ENCODE measurements around the gene PTOV1. TPM values are rescaled to one million over a fixed set of nuclear protein-coding genes. Genes with fewer than 3 reads are reported as not detected.

The PTOV1 gene
- total and polyA plus RNA-seq, 2 of the 8 experiments (the other 6 are each of a cell fraction or from before 2014, with no cell fraction given), result 147 to 251 TPM

DNA sequence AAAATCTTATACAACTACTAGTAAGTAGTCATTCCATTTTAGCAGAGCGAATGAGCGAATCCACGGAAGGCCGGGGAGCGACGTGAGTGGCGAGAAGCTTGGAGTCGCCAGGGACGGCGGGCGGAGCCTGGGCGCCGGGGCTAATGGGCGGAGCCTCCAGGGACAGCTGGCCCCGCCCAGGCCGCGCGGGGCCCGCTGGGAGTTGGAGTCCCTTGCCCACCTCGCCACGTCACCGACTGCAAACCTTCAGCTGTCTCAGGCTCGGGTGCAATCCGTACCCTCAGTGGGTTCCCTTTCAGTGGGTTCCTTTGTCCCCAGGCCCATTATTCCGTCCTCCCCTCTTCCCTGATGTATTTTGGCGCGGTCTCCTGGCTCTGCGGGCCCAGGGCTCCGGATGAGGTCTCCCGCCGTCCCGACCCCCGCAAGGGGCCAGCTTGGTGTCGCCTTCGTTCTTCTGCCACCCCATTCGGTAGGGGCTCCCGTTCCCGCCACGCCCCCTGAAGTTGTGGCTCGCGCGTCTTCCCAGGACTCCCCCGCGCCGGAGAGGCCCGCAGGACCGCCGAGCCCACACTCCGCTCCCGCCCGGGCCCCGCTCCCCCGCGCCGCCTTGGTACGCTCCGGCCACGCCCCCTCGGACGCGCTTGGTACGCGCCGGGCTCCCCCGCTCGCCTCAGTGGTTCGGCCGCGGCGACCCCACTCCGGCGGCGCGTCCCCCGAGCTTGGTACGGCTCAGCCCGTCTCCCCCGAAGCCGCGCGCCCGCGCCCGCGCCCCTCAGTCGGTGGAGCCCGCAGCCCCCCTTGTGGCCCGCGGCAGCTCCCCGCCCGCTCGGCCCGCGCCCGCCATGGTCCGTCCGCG lies at the start of gene PTOV1 (continued):
- TF ChIP-seq RFX5 (IDR thresholded peaks at IDR 0.05; ENCODE audit: borderline replicate concordance, low read depth, low read length) (no peak), GTF2F1 (IDR thresholded peaks at IDR 0.05; ENCODE audit: borderline replicate concordance, low read depth, low read length) (0 out of 2 replicates have a peak, but pooled peaks have one; percentile 39), SP2 (IDR thresholded peaks at IDR 0.05; ENCODE audit: low read length) (no peak), POLR2AphosphoS5 (IDR thresholded peaks at IDR 0.05; ENCODE audit: low read depth, low read length) (peak; percentile 72), CREB1 (IDR thresholded peaks at IDR 0.05) (peak; percentile 96), ZNF274 (IDR thresholded peaks at IDR 0.05; ENCODE audit: borderline replicate concordance, extremely low read depth, low read length) (no peak), JUND (IDR thresholded peaks at IDR 0.05; ENCODE audit: low read length) (peak; percentile 91)
- TF ChIP-seq, protein P1, sequence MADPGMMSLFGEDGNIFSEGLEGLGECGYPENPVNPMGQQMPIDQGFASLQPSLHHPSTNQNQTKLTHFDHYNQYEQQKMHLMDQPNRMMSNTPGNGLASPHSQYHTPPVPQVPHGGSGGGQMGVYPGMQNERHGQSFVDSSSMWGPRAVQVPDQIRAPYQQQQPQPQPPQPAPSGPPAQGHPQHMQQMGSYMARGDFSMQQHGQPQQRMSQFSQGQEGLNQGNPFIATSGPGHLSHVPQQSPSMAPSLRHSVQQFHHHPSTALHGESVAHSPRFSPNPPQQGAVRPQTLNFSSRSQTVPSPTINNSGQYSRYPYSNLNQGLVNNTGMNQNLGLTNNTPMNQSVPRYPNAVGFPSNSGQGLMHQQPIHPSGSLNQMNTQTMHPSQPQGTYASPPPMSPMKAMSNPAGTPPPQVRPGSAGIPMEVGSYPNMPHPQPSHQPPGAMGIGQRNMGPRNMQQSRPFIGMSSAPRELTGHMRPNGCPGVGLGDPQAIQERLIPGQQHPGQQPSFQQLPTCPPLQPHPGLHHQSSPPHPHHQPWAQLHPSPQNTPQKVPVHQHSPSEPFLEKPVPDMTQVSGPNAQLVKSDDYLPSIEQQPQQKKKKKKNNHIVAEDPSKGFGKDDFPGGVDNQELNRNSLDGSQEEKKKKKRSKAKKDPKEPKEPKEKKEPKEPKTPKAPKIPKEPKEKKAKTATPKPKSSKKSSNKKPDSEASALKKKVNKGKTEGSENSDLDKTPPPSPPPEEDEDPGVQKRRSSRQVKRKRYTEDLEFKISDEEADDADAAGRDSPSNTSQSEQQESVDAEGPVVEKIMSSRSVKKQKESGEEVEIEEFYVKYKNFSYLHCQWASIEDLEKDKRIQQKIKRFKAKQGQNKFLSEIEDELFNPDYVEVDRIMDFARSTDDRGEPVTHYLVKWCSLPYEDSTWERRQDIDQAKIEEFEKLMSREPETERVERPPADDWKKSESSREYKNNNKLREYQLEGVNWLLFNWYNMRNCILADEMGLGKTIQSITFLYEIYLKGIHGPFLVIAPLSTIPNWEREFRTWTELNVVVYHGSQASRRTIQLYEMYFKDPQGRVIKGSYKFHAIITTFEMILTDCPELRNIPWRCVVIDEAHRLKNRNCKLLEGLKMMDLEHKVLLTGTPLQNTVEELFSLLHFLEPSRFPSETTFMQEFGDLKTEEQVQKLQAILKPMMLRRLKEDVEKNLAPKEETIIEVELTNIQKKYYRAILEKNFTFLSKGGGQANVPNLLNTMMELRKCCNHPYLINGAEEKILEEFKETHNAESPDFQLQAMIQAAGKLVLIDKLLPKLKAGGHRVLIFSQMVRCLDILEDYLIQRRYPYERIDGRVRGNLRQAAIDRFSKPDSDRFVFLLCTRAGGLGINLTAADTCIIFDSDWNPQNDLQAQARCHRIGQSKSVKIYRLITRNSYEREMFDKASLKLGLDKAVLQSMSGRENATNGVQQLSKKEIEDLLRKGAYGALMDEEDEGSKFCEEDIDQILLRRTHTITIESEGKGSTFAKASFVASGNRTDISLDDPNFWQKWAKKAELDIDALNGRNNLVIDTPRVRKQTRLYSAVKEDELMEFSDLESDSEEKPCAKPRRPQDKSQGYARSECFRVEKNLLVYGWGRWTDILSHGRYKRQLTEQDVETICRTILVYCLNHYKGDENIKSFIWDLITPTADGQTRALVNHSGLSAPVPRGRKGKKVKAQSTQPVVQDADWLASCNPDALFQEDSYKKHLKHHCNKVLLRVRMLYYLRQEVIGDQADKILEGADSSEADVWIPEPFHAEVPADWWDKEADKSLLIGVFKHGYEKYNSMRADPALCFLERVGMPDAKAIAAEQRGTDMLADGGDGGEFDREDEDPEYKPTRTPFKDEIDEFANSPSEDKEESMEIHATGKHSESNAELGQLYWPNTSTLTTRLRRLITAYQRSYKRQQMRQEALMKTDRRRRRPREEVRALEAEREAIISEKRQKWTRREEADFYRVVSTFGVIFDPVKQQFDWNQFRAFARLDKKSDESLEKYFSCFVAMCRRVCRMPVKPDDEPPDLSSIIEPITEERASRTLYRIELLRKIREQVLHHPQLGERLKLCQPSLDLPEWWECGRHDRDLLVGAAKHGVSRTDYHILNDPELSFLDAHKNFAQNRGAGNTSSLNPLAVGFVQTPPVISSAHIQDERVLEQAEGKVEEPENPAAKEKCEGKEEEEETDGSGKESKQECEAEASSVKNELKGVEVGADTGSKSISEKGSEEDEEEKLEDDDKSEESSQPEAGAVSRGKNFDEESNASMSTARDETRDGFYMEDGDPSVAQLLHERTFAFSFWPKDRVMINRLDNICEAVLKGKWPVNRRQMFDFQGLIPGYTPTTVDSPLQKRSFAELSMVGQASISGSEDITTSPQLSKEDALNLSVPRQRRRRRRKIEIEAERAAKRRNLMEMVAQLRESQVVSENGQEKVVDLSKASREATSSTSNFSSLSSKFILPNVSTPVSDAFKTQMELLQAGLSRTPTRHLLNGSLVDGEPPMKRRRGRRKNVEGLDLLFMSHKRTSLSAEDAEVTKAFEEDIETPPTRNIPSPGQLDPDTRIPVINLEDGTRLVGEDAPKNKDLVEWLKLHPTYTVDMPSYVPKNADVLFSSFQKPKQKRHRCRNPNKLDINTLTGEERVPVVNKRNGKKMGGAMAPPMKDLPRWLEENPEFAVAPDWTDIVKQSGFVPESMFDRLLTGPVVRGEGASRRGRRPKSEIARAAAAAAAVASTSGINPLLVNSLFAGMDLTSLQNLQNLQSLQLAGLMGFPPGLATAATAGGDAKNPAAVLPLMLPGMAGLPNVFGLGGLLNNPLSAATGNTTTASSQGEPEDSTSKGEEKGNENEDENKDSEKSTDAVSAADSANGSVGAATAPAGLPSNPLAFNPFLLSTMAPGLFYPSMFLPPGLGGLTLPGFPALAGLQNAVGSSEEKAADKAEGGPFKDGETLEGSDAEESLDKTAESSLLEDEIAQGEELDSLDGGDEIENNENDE (IDR thresholded peaks at IDR 0.05; ENCODE audit: insufficient replicate concordance, low read length), result no peak
- TF ChIP-seq, protein P2, sequence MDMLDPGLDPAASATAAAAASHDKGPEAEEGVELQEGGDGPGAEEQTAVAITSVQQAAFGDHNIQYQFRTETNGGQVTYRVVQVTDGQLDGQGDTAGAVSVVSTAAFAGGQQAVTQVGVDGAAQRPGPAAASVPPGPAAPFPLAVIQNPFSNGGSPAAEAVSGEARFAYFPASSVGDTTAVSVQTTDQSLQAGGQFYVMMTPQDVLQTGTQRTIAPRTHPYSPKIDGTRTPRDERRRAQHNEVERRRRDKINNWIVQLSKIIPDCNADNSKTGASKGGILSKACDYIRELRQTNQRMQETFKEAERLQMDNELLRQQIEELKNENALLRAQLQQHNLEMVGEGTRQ (IDR thresholded peaks at IDR 0.05; ENCODE audit: low read length), result no peak

All from H1 (cell line).